GM18868 (cell line): ENCODE data around the gene GLB1L.
"Not testable (repeated sequence)": the region's sequence is repeated elsewhere in the genome, so short reads cannot be mapped to it uniquely, and the experiment has no call there.

Experiments
- ATAC-seq: cut with Tn5 transposase; IDR thresholded peaks from one replicate; pipeline ENCODE4 v1.9.1; 2021; ENCODE audit warnings: mild to moderate bottlenecking, moderate library complexity; ENCODE audit not compliant: unreplicated experiment

Gene GLB1L

GRCh38 chr2:219245148-219245898, at the start of gene GLB1L, which contains the start of gene STK16:
Gene GLB1L (minus strand): TSS chr2:219245444. CDS start chr2:219243573, 1,871 bp downstream.
Gene STK16 (plus strand): TSS chr2:219245479. CDS start chr2:219246000, 521 bp downstream.
- ATAC-seq = peak; percentile 88

GRCh38 chr2:219294356-219295351, 49.4 kb upstream of the GLB1L start:
- peak; percentile 89 for ATAC-seq

- ATAC-seq = no peak
Measured at GRCh38 chr2:219293736-219294231, 48.5 kb upstream of the GLB1L start.

GRCh38 chr2:219292616-219293015, 47.4 kb upstream of the GLB1L start:
- no peak for ATAC-seq

GRCh38 chr2:219291910-219292490, 46.8 kb upstream of the GLB1L start:
- ATAC-seq = no peak

- no peak for ATAC-seq
Measured at GRCh38 chr2:219291394-219291793, 46.1 kb upstream of the GLB1L start.

GRCh38 chr2:219290381-219291171, 45.3 kb upstream of the GLB1L start:
- no peak for ATAC-seq

GRCh38 chr2:219289537-219290361, 44.5 kb upstream of the GLB1L start:
- ATAC-seq = no peak

- no peak for ATAC-seq
Measured at GRCh38 chr2:219289195-219289536, 43.9 kb upstream of the GLB1L start.

- no peak for ATAC-seq
Measured at GRCh38 chr2:219287580-219288265, 42.5 kb upstream of the GLB1L start.

GRCh38 chr2:219287116-219287440, 41.8 kb upstream of the GLB1L start:
- ATAC-seq = not testable (repeated sequence)

GRCh38 chr2:219286436-219287115, 41.3 kb upstream of the GLB1L start:
- ATAC-seq = no peak

- ATAC-seq = no peak
Measured at GRCh38 chr2:219285894-219286425, 40.7 kb upstream of the GLB1L start.

GRCh38 chr2:219285373-219285735, 40.1 kb upstream of the GLB1L start:
- no peak for ATAC-seq

GRCh38 chr2:219284501-219285372, 39.5 kb upstream of the GLB1L start:
- no peak for ATAC-seq

GRCh38 chr2:219282943-219283581, 37.8 kb upstream of the GLB1L start:
- no peak for ATAC-seq

GRCh38 chr2:219282375-219282774, 37.1 kb upstream of the GLB1L start:
- no peak for ATAC-seq
